GM21367 (cell line): ENCODE results near the gene CRAT.
"Not testable (repeated sequence)": the region's sequence is repeated elsewhere in the genome, so short reads cannot be mapped to it uniquely, and the experiment has no call there.

Experiments
- ATAC-seq: cut with Tn5 transposase; IDR thresholded peaks from one replicate; pipeline ENCODE4 v1.9.1; 2021; ENCODE audit not compliant: unreplicated experiment

Gene CRAT

GRCh38 chr9:129138476-129139232 is 28.1 kb upstream of the CRAT start:
- no peak for ATAC-seq

GRCh38 chr9:129138144-129138462 is 27.5 kb upstream of the CRAT start:
- no peak for ATAC-seq

GRCh38 chr9:129137292-129138143 is 26.9 kb upstream of the CRAT start:
- no peak for ATAC-seq

- ATAC-seq: no peak
Measured at GRCh38 chr9:129136446-129137035, 25.9 kb upstream of the CRAT start.

GRCh38 chr9:129135476-129135875 is 24.9 kb upstream of the CRAT start:
- no peak for ATAC-seq

GRCh38 chr9:129133082-129133481 is 22.5 kb upstream of the CRAT start:
- ATAC-seq: no peak

- ATAC-seq: no peak
Measured at GRCh38 chr9:129131300-129132145, 20.9 kb upstream of the CRAT start.

- ATAC-seq: no peak
Measured at GRCh38 chr9:129130791-129131190, 20.2 kb upstream of the CRAT start.

GRCh38 chr9:129130271-129130670 is 19.7 kb upstream of the CRAT start:
- not testable (repeated sequence) for ATAC-seq

- ATAC-seq: no peak
Measured at GRCh38 chr9:129128689-129129088, 18.1 kb upstream of the CRAT start.

- no peak for ATAC-seq
Measured at GRCh38 chr9:129126749-129127618, 16.4 kb upstream of the CRAT start.

GRCh38 chr9:129125478-129125877 is 14.9 kb upstream of the CRAT start:
- ATAC-seq: peak; percentile 55

- ATAC-seq: no peak
Measured at GRCh38 chr9:129124506-129125069, 14.0 kb upstream of the CRAT start.

- not testable (repeated sequence) for ATAC-seq
Measured at GRCh38 chr9:129122976-129123375, 12.4 kb upstream of the CRAT start.

GRCh38 chr9:129122133-129122532 is 11.5 kb upstream of the CRAT start:
- ATAC-seq: no peak

- no peak for ATAC-seq
Measured at GRCh38 chr9:129121483-129121882, 10.9 kb upstream of the CRAT start.

- ATAC-seq: no peak
Measured at GRCh38 chr9:129118799-129119198, 8.2 kb upstream of the CRAT start.

GRCh38 chr9:129113645-129114304 is 3.2 kb upstream of the CRAT start:
- no peak for ATAC-seq

- not testable (repeated sequence) for ATAC-seq
Measured at GRCh38 chr9:129112526-129112925, 1.9 kb upstream of the CRAT start.
